AG04450 (cell line): ENCODE data around the gene NIT2. TPM values are rescaled to one million over a fixed set of nuclear protein-coding genes. Genes with fewer than 3 reads are reported as not detected.
"Not testable (repeated sequence)": the region's sequence is repeated elsewhere in the genome, so short reads cannot be mapped to it uniquely, and the experiment has no call there.

Experiments used
- CTCF ChIA-PET: fragments of 300-600, 350-600 bp; formaldehyde crosslinking; extraction: SDS; loops from one replicate; lab custom pipeline; 2022; ENCODE audit warnings: antibody characterized with exemption, inconsistent platforms; lab: Charles Lee
- POLR2A ChIA-PET: fragments of 350-600 bp; formaldehyde crosslinking; extraction: SDS; loops from one replicate; lab custom pipeline; 2021; ENCODE audit warnings: antibody characterized with exemption, inconsistent platforms; lab: Yijun Ruan, JAX
- DNase-seq: peaks from one replicate; pipeline ENCODE4 v3.0.0-alpha.2; 2011; ENCODE audit warnings: low read depth, low spot score
- H3K27ac ChIP-seq: one replicate; pipeline ENCODE4 v1.5.1; 2012; ENCODE audit warnings: low read depth, low read length, control low read depth
- H3K27me3 ChIP-seq: one replicate; pipeline ENCODE4 v1.6.0; 2012; ENCODE audit warnings: low read length; ENCODE audit not compliant: control insufficient read depth, insufficient read depth
- H3K4me3 ChIP-seq: 2 replicates; pipeline ENCODE4 v1.5.1; 2011; ENCODE audit warnings: mild to moderate bottlenecking, low read depth, low read length, control low read depth
- H3K9me3 ChIP-seq: 2 replicates; pipeline ENCODE4 v1.5.1; 2012; ENCODE audit warnings: low read length; ENCODE audit not compliant: control insufficient read depth, insufficient read depth
- polyA plus RNA-seq: library from polyadenylated mRNA; depleted of rRNA; stranded (reverse); fragments of >200 nt; gene quantifications from 2 replicates; pipeline ENCODE4 v1.2.3, GENCODE V29; 2011
- TF ChIP-seq, protein P1 (sequence below): IDR thresholded peaks from 2 replicates; pipeline ENCODE4 v1.5.1; 2011; ENCODE audit warnings: low read depth, low read length, control low read depth, inconsistent platforms

NIT2 gene
- polyA plus RNA-seq, 1 experiment = 60.9 TPM

- ChIA-PET POLR2A (no interaction called here), CTCF (no interaction called here)
- TF ChIP-seq, protein P1, sequence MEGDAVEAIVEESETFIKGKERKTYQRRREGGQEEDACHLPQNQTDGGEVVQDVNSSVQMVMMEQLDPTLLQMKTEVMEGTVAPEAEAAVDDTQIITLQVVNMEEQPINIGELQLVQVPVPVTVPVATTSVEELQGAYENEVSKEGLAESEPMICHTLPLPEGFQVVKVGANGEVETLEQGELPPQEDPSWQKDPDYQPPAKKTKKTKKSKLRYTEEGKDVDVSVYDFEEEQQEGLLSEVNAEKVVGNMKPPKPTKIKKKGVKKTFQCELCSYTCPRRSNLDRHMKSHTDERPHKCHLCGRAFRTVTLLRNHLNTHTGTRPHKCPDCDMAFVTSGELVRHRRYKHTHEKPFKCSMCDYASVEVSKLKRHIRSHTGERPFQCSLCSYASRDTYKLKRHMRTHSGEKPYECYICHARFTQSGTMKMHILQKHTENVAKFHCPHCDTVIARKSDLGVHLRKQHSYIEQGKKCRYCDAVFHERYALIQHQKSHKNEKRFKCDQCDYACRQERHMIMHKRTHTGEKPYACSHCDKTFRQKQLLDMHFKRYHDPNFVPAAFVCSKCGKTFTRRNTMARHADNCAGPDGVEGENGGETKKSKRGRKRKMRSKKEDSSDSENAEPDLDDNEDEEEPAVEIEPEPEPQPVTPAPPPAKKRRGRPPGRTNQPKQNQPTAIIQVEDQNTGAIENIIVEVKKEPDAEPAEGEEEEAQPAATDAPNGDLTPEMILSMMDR = no peak
- no peaks in the 10 kb centered on the region for H3K27me3 ChIP-seq
- H3K27ac ChIP-seq = no peak overlapping the region
- no peaks in the 10 kb centered on the region for H3K9me3 ChIP-seq
- H3K4me3 ChIP-seq = peak overlapping the region; percentile 72
- no peak for DNase-seq
Observed at GRCh38 chr3:100335434-100335833, 877 bp downstream of the NIT2 start.

- H3K27ac ChIP-seq, H3K4me3 ChIP-seq, H3K27me3 ChIP-seq, DNase-seq, H3K9me3 ChIP-seq, POLR2A ChIA-PET: not testable (repeated sequence)
- CTCF ChIA-PET = interaction anchor here (1.1 kb wide), 1 partner anchor 504 kb away, joined by 3 read pairs; no protein-coding TSS in a partner anchor
Observed at GRCh38 chr3:100336229-100336628, 1.7 kb downstream of the NIT2 start.

GRCh38 chr3:100338911-100339310 lies 4.4 kb downstream of the NIT2 start:
- no peak for DNase-seq
- Histone ChIP-seq H3K27me3 (no peaks in the 10 kb centered on the region), H3K9me3 (no peaks in the 10 kb centered on the region), H3K4me3 (no peak overlapping the region), H3K27ac (no peak overlapping the region)
- CTCF ChIA-PET = interaction anchor here (0.9 kb wide), 1 partner anchor 22 kb away, joined by 4 read pairs; no protein-coding TSS in a partner anchor
- TF ChIP-seq, protein P1 = no peak
- POLR2A ChIA-PET = no interaction called here

DNA sequence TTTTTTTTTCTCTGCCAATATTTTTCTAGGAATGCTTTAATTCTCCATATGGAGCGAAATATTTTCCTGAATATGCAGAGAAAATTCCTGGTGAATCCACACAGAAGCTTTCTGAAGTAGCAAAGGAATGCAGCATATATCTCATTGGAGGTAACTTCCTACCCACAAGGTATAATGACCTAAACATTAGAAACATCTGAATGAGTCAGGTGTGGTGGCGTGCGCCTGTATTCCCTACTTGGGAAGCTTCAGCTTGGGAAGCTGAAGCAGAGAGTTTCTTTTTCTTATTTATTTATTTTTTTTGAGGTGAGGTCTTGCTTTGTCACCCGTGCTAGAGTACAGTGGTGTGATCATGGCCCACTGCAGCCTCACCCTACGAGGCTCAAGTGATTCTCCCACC lies 5.2 kb downstream of the NIT2 start:
- Histone ChIP-seq H3K4me3 (no peak overlapping the region), H3K27me3 (no peaks in the 10 kb centered on the region), H3K9me3 (no peaks in the 10 kb centered on the region), H3K27ac (no peak overlapping the region)
- TF ChIP-seq, protein P1 = no peak
- ChIA-PET POLR2A (interaction anchor here (0.7 kb wide), 1 partner anchor 43 kb away, joined by 3 read pairs; no protein-coding TSS in a partner anchor), CTCF (interaction anchor here (0.9 kb wide), 1 partner anchor 23 kb away, joined by 4 read pairs; no protein-coding TSS in a partner anchor)
- DNase-seq = no peak

- Histone ChIP-seq H3K4me3 (no peak overlapping the region), H3K9me3 (no peaks in the 10 kb centered on the region), H3K27ac (no peak overlapping the region), H3K27me3 (no peaks in the 10 kb centered on the region)
- CTCF ChIA-PET = no interaction called here
- no peak for DNase-seq
- TF ChIP-seq, protein P1 = no peak
- POLR2A ChIA-PET = no interaction called here
Observed at GRCh38 chr3:100340527-100340926, 6.0 kb downstream of the NIT2 start.
